Activated T-helper 1 cell treated with anti-CD3 and anti-CD28 coated beads, Interleukin-2, amount 50 U/mL, for 16 hours (primary cell): ENCODE results near the gene CRLF3.
"Not testable (repeated sequence)": the region's sequence is repeated elsewhere in the genome, so short reads cannot be mapped to it uniquely, and the experiment has no call there.

Source experiments
- DNase-seq, 2 donors: peaks; one replicate each; pipeline ENCODE4 v3.0.0-alpha.2; 2020; ENCODE audit warnings: low read depth in 1 of 2, low spot score in 1 of 2

Gene CRLF3

GRCh38 chr17:30824356-30825145 lies at the start of gene CRLF3:
Gene CRLF3 (minus strand): TSS chr17:30824692. CDS start chr17:30824651, 41 bp downstream.
- peak; percentile 75 to 85 for DNase-seq

- DNase-seq, result no peak
Measured at GRCh38 chr17:30869005-30869404, 44.5 kb upstream of the CRLF3 start.

- DNase-seq, result no peak
Measured at GRCh38 chr17:30864636-30865035, 40.1 kb upstream of the CRLF3 start.

GRCh38 chr17:30858556-30859250 lies 34.2 kb upstream of the CRLF3 start:
- no peak for DNase-seq

- no peak for DNase-seq
Measured at GRCh38 chr17:30854146-30854545, 29.7 kb upstream of the CRLF3 start.

- no peak for DNase-seq
Measured at GRCh38 chr17:30848021-30848420, 23.5 kb upstream of the CRLF3 start.

- no peak for DNase-seq
Measured at GRCh38 chr17:30840771-30841170, 16.3 kb upstream of the CRLF3 start.

GRCh38 chr17:30838202-30838807 lies 13.8 kb upstream of the CRLF3 start:
- no peak for DNase-seq

GRCh38 chr17:30832438-30833124 lies 8.1 kb upstream of the CRLF3 start:
- DNase-seq, result no peak

GRCh38 chr17:30831663-30832437 lies 7.4 kb upstream of the CRLF3 start, which contains the start of gene ATAD5:
Gene ATAD5 (plus strand): TSS chr17:30831966. CDS start chr17:30832348, 382 bp downstream.
- DNase-seq, result peak; percentile 80 to 81

- DNase-seq, result no peak
Measured at GRCh38 chr17:30831257-30831656, 6.8 kb upstream of the CRLF3 start.

GRCh38 chr17:30829022-30829421 lies 4.5 kb upstream of the CRLF3 start:
- no peak for DNase-seq

GRCh38 chr17:30827082-30827481 lies 2.6 kb upstream of the CRLF3 start:
- DNase-seq, result no peak

- DNase-seq, result no peak
Measured at GRCh38 chr17:30824002-30824355, 513 bp downstream of the CRLF3 start.

GRCh38 chr17:30823421-30823820 lies 1.1 kb downstream of the CRLF3 start:
- DNase-seq, result no peak

- DNase-seq, result not testable (repeated sequence)
Measured at GRCh38 chr17:30822919-30823318, 1.6 kb downstream of the CRLF3 start.

- DNase-seq, result no peak
Measured at GRCh38 chr17:30821871-30822723, 2.4 kb downstream of the CRLF3 start.

GRCh38 chr17:30819971-30820705 lies 4.4 kb downstream of the CRLF3 start:
- no peak for DNase-seq

GRCh38 chr17:30816165-30816564 lies 8.3 kb downstream of the CRLF3 start:
- no peak for DNase-seq
